MM.1S (cell line): ENCODE results near the gene NDUFA11.

Source experiments
- DNase-seq: peaks from one replicate; pipeline ENCODE4 v3.0.0-alpha.2; 2015
- H2AFZ ChIP-seq: fragments of 300-600 bp; sonication (generic); 2 replicates; pipeline ENCODE4 v1.6.0; 2016; ENCODE audit warnings: antibody characterized with exemption, low read length
- H3F3A ChIP-seq: fragments of 300-600 bp; sonication (generic); 2 replicates; pipeline ENCODE4 v1.6.1; 2016; ENCODE audit warnings: mild to moderate bottlenecking, antibody characterized with exemption, low read length, moderate library complexity, mixed read lengths; ENCODE audit not compliant: insufficient read depth
- H3K27ac ChIP-seq: fragments of 300-600 bp; sonication (generic); 2 replicates; pipeline ENCODE4 v1.5.1; 2016; ENCODE audit warnings: mild to moderate bottlenecking, low read length
- H3K27me3 ChIP-seq: fragments of 300-600 bp; sonication (generic); replicated peaks from 2 replicates; pipeline ENCODE4 v1.6.0; 2016; ENCODE audit warnings: low read length; ENCODE audit not compliant: insufficient read depth
- H3K36me3 ChIP-seq: fragments of 300-600 bp; sonication (generic); replicated peaks from 2 replicates; pipeline ENCODE4 v1.6.1; 2016; ENCODE audit warnings: mild to moderate bottlenecking, low read length, mixed read lengths; ENCODE audit not compliant: insufficient read depth
- H3K4me1 ChIP-seq: fragments of 300-600 bp; sonication (generic); 2 replicates; pipeline ENCODE4 v1.6.1; 2016; ENCODE audit warnings: low read length, mixed read lengths
- H3K4me2 ChIP-seq: fragments of 300-600 bp; sonication (generic); 2 replicates; pipeline ENCODE4 v1.6.0; 2016; ENCODE audit warnings: low read depth, low read length
- H3K4me3 ChIP-seq: fragments of 300-600 bp; sonication (generic); 2 replicates; pipeline ENCODE4 v1.5.1; 2016; ENCODE audit warnings: low read length, mixed read lengths
- H3K79me2 ChIP-seq: fragments of 300-600 bp; sonication (generic); 2 replicates; pipeline ENCODE4 v1.6.1; 2016; ENCODE audit warnings: mixed run types, low read length, mixed read lengths
- H3K9ac ChIP-seq: fragments of 300-600 bp; sonication (generic); 2 replicates; pipeline ENCODE4 v1.6.1; 2016; ENCODE audit warnings: low read length, mixed read lengths
- H3K9me2 ChIP-seq: fragments of 300-600 bp; sonication (generic); replicated peaks from 2 replicates; pipeline ENCODE4 v1.6.1; 2016; ENCODE audit warnings: mild to moderate bottlenecking, low read length, mixed read lengths; ENCODE audit not compliant: insufficient read depth
- H3K9me3 ChIP-seq: fragments of 300-600 bp; sonication (generic); replicated peaks from 2 replicates; pipeline ENCODE4 v1.6.1; 2016; ENCODE audit warnings: mild to moderate bottlenecking, low read length, mixed read lengths; ENCODE audit not compliant: insufficient read depth
- H4K20me1 ChIP-seq: fragments of 300-600 bp; sonication (generic); 2 replicates; pipeline ENCODE4 v1.6.1; 2016; ENCODE audit warnings: mild to moderate bottlenecking, low read length, moderate library complexity, mixed read lengths; ENCODE audit not compliant: insufficient read depth
- EZH2 ChIP-seq: fragments of 300-600 bp; sonication (generic); optimal IDR thresholded peaks from 2 replicates; pipeline ENCODE3; 2017; ENCODE audit warnings: low read depth, mild to moderate bottlenecking, antibody characterized with exemption, low read length, mixed read lengths
- EZH2phosphoT487 ChIP-seq: fragments of 300-600 bp; sonication (generic); IDR thresholded peaks from 2 replicates; pipeline ENCODE4 v1.6.1; 2018; ENCODE audit warnings: antibody characterized with exemption, low read length
- TF ChIP-seq, protein P1 (sequence below): fragments of 300-600 bp; sonication (generic); IDR thresholded peaks from 2 replicates; pipeline ENCODE4 v1.5.1; 2016; ENCODE audit warnings: antibody characterized with exemption, low read length, mixed read lengths

NDUFA11 gene

GRCh38 chr19:5926641-5927440, 23.3 kb upstream of the NDUFA11 start:
- no peaks in the 10 kb centered on the region for H3K27me3 ChIP-seq
- H3K79me2 ChIP-seq = no peaks in the 10 kb centered on the region
- no peaks in the 10 kb centered on the region for H3K9me3 ChIP-seq
- peaks cover 28% of the 10 kb centered on the region; the same call in 1 of the 2 replicates for H3K36me3 ChIP-seq
- H3K27ac ChIP-seq = no peak overlapping the region
- H3K4me3 ChIP-seq = no peak overlapping the region
- H3K4me2 ChIP-seq = no peak overlapping the region
- TF ChIP-seq, protein P1, sequence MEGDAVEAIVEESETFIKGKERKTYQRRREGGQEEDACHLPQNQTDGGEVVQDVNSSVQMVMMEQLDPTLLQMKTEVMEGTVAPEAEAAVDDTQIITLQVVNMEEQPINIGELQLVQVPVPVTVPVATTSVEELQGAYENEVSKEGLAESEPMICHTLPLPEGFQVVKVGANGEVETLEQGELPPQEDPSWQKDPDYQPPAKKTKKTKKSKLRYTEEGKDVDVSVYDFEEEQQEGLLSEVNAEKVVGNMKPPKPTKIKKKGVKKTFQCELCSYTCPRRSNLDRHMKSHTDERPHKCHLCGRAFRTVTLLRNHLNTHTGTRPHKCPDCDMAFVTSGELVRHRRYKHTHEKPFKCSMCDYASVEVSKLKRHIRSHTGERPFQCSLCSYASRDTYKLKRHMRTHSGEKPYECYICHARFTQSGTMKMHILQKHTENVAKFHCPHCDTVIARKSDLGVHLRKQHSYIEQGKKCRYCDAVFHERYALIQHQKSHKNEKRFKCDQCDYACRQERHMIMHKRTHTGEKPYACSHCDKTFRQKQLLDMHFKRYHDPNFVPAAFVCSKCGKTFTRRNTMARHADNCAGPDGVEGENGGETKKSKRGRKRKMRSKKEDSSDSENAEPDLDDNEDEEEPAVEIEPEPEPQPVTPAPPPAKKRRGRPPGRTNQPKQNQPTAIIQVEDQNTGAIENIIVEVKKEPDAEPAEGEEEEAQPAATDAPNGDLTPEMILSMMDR = no peak
- TF ChIP-seq EZH2phosphoT487 (no peak), EZH2 (no peak)
- no peak overlapping the region for H2AFZ ChIP-seq
- H4K20me1 ChIP-seq = no peaks in the 10 kb centered on the region
- no peaks in the 10 kb centered on the region for H3K4me1 ChIP-seq
- no peak for DNase-seq
- no peaks in the 10 kb centered on the region for H3K9me2 ChIP-seq
- H3K9ac ChIP-seq = no peak overlapping the region
- H3F3A ChIP-seq = no peaks in the 10 kb centered on the region

- H3K27ac ChIP-seq = no peak overlapping the region
- no peak overlapping the region for H3K4me3 ChIP-seq
- no peaks in the 10 kb centered on the region for H3K27me3 ChIP-seq
- no peak overlapping the region for H2AFZ ChIP-seq
- no peaks in the 10 kb centered on the region for H3K79me2 ChIP-seq
- TF ChIP-seq EZH2 (no peak), EZH2phosphoT487 (no peak)
- TF ChIP-seq, protein P1 = no peak
- H3K9me3 ChIP-seq = no peaks in the 10 kb centered on the region
- no peaks in the 10 kb centered on the region for H3F3A ChIP-seq
- no peaks in the 10 kb centered on the region for H3K9me2 ChIP-seq
- no peak for DNase-seq
- H3K36me3 ChIP-seq = peaks cover 22% of the 10 kb centered on the region; the same call in 1 of the 2 replicates
- H3K4me2 ChIP-seq = no peak overlapping the region
- H4K20me1 ChIP-seq = no peaks in the 10 kb centered on the region
- H3K4me1 ChIP-seq = no peaks in the 10 kb centered on the region
- H3K9ac ChIP-seq = no peak overlapping the region
These were observed 22.3 kb upstream of the NDUFA11 start for GRCh38 chr19:5925830-5926427.

DNA sequence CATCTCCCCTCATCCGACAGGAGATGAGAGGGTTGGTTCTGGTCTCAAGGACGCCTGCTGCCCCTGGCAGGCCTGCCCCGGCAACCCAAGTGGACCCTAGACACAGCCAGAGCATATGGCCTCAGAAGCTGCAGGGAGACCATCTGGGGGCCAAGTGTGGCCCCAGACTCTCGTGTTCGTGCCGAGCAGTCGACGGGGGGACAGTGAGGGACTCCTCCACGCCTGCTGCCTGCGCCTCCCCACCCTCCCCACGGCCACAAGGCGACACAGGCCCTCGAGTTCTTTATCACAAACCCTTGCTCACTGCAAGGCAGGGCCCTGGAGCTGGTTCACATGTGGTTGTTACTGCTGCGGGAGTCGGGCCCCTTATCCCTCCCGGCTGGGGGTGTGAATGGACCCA, 19.8 kb upstream of the NDUFA11 start:
- TF ChIP-seq, protein P1 = no peak
- TF ChIP-seq EZH2 = no peak
- no peak for TF ChIP-seq EZH2phosphoT487
- no peak overlapping the region for H3K9ac ChIP-seq

More for the DNA sequence above, 19.8 kb upstream of the NDUFA11 start:
- H3K4me2 ChIP-seq = no peak overlapping the region
- no peak overlapping the region for H3K4me3 ChIP-seq
- H4K20me1 ChIP-seq = no peaks in the 10 kb centered on the region
- H3K79me2 ChIP-seq = no peaks in the 10 kb centered on the region
- H3F3A ChIP-seq = no peaks in the 10 kb centered on the region
- H3K27me3 ChIP-seq = no peaks in the 10 kb centered on the region
- no peak overlapping the region for H3K27ac ChIP-seq
- no peaks in the 10 kb centered on the region for H3K9me3 ChIP-seq
- H3K4me1 ChIP-seq = no peaks in the 10 kb centered on the region
- no peaks in the 10 kb centered on the region for H3K9me2 ChIP-seq
- DNase-seq = no peak
- no peak overlapping the region for H2AFZ ChIP-seq
- peaks cover 23% of the 10 kb centered on the region for H3K36me3 ChIP-seq
